B cell (primary cell): ENCODE data around the gene KLF5.

Experiments
- CTCF ChIP-seq: fragments of 200-600 bp; IDR thresholded peaks from one replicate; pipeline ENCODE4 v1.8.0; 2022; ENCODE audit warnings: antibody characterized with exemption, mild to moderate bottlenecking
- EZH2 ChIP-seq: IDR thresholded peaks from 2 replicates; pipeline ENCODE4 v1.6.1; 2012; ENCODE audit warnings: borderline replicate concordance, low read depth, mild to moderate bottlenecking, moderate library complexity, low read length; ENCODE audit not compliant: insufficient read depth, poor library complexity, severe bottlenecking

- TF ChIP-seq CTCF = no peak
- TF ChIP-seq EZH2 = no peak
Observed at GRCh38 chr13:73072239-73072900, 13.6 kb downstream of the KLF5 start.
